Calu3 (cell line): ENCODE data around the gene MYT1. TPM values are rescaled to one million over a fixed set of nuclear protein-coding genes. Genes with fewer than 3 reads are reported as not detected.

Source experiments
- BruUV-seq: library from RNA; stranded (reverse); fragments of 400-500 nt; replicated peaks from 2 replicates; lab custom pipeline; 2021; lab: Mats Ljungman, UMichigan
- CTCF ChIA-PET: fragments of 300-600 bp; sonication (Branson Sonifier 250); formaldehyde crosslinking; loops from one replicate; lab custom pipeline; 2022; ENCODE audit warnings: antibody characterized with exemption; lab: Charles Lee
- DNase-seq: peaks from one replicate; pipeline ENCODE4 v3.0.0; 2022
- H3K27ac Mint-ChIP-seq: one replicate; pipeline ENCODE4 v1.8.0; 2022; ENCODE audit warnings: mixed read lengths; ENCODE audit not compliant: unreplicated experiment
- H3K27me3 Mint-ChIP-seq: one replicate; pipeline ENCODE4 v1.8.0; 2022; ENCODE audit warnings: mixed read lengths; ENCODE audit not compliant: unreplicated experiment
- H3K36me3 Mint-ChIP-seq: one replicate; pipeline ENCODE4 v1.8.0; 2022; ENCODE audit warnings: mild to moderate bottlenecking, moderate library complexity, mixed read lengths; ENCODE audit not compliant: insufficient read depth, unreplicated experiment
- H3K4me1 Mint-ChIP-seq: one replicate; pipeline ENCODE4 v1.8.0; 2022; ENCODE audit warnings: mild to moderate bottlenecking, low read depth, mixed read lengths; ENCODE audit not compliant: unreplicated experiment
- H3K4me3 Mint-ChIP-seq: one replicate; pipeline ENCODE4 v1.8.0; 2022; ENCODE audit warnings: mild to moderate bottlenecking, low read depth, moderate library complexity, mixed read lengths; ENCODE audit not compliant: unreplicated experiment
- H3K9me3 Mint-ChIP-seq: one replicate; pipeline ENCODE4 v1.8.0; 2022; ENCODE audit warnings: low read depth, mixed read lengths; ENCODE audit not compliant: unreplicated experiment
- intact Hi-C: fragments of 100-400 bp; cut with micrococcal nuclease; formaldehyde crosslinking; loops from one replicate; pipeline ENCODE4 v1.10.0; 2022; ENCODE audit not compliant: unreplicated experiment
- total RNA-seq: library from RNA; stranded (reverse); gene quantifications from 2 replicates; pipeline ENCODE4 v1.2.3, GENCODE V29; 2022
- TF ChIP-seq, protein P1 (sequence below): fragments of 200-600 bp; IDR thresholded peaks from one replicate; pipeline ENCODE4 v1.8.0; 2022; ENCODE audit warnings: antibody characterized with exemption; ENCODE audit not compliant: unreplicated experiment

The MYT1 gene
- total RNA-seq, 1 experiment from 2014 or later = 0.45 TPM

DNA sequence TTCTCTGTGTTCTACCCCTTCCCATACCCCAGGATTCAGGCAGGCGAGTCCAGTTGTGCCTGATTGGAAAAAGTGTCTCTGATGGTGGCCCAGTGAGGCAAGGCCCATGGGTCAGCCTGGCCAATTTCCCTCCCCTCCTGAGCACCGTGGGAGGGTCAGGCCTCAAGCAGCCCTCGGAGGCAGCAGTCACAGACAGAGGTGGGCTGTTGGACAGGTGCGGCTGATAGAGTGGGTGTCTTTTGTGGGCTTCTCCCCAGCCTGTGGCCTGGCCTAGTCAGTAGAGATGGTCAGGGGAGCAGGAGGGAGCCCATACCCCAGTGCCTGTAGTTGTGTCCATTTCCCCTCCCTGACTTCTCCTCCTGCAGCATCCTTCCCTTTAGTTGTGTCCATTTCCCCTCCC lies 8.9 kb downstream of the MYT1 start:
- TF ChIP-seq, protein P1, sequence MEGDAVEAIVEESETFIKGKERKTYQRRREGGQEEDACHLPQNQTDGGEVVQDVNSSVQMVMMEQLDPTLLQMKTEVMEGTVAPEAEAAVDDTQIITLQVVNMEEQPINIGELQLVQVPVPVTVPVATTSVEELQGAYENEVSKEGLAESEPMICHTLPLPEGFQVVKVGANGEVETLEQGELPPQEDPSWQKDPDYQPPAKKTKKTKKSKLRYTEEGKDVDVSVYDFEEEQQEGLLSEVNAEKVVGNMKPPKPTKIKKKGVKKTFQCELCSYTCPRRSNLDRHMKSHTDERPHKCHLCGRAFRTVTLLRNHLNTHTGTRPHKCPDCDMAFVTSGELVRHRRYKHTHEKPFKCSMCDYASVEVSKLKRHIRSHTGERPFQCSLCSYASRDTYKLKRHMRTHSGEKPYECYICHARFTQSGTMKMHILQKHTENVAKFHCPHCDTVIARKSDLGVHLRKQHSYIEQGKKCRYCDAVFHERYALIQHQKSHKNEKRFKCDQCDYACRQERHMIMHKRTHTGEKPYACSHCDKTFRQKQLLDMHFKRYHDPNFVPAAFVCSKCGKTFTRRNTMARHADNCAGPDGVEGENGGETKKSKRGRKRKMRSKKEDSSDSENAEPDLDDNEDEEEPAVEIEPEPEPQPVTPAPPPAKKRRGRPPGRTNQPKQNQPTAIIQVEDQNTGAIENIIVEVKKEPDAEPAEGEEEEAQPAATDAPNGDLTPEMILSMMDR = no peak
- H3K4me1 Mint-ChIP-seq = no peaks in the 10 kb centered on the region
- peaks cover 73% of the 10 kb centered on the region for H3K27me3 Mint-ChIP-seq
- H3K9me3 Mint-ChIP-seq = no peaks in the 10 kb centered on the region
- no peak for DNase-seq
- no peak overlapping the region for H3K27ac Mint-ChIP-seq
- BruUV-seq = no TSS peak
- intact Hi-C loops = no loop called here
- H3K36me3 Mint-ChIP-seq = no peaks in the 10 kb centered on the region
- no peak overlapping the region for H3K4me3 Mint-ChIP-seq
- CTCF ChIA-PET = no interaction called here

DNA sequence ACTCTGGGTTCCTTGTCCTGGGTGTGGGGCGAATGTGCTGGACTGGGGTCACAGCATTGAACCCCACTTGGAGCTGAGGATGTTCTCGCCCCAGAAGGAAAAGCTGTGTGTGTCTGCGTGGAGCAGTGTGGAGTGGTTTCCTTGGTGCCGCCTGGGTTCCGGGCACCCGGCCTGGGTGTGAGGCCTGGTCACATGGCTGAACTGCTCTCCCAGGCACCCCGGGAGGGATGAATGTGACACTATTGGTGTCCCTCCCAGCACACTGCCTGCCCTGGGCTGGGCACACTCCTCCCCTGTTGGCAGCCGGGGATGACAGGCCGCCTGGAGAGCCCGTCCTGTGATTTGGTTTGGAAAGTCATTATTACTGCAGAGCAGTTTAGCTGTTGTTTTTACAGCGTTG lies 12.3 kb downstream of the MYT1 start:
- no peak for DNase-seq
- Mint-ChIP-seq H3K4me1 (no peaks in the 10 kb centered on the region), H3K27me3 (peaks cover 60% of the 10 kb centered on the region), H3K9me3 (peaks cover 7% of the 10 kb centered on the region), H3K36me3 (no peaks in the 10 kb centered on the region), H3K27ac (no peak overlapping the region), H3K4me3 (no peak overlapping the region)
- intact Hi-C loops = no loop called here
- TF ChIP-seq, protein P1 = no peak
- BruUV-seq = no TSS peak
- CTCF ChIA-PET = no interaction called here

DNA sequence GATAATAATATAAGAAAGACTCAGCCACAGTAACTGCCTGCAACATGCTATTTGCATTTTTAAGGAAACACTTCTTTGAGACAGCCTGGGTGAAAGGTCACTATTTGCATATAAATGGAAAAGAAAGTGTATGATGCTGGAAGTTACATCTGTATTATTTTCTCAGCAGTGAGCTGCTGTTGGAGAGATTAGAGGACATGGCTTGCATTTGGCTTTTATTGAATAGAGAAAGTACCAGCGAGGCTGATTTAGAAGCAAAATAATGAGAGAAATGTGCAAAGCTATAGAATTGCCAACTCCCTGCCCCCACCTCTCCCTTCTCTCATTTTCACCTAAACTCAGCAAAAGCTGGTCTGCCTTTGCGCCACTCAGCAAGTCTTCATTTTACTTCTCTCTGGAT lies 12.7 kb downstream of the MYT1 start:
- no peak overlapping the region for H3K4me3 Mint-ChIP-seq

DNA sequence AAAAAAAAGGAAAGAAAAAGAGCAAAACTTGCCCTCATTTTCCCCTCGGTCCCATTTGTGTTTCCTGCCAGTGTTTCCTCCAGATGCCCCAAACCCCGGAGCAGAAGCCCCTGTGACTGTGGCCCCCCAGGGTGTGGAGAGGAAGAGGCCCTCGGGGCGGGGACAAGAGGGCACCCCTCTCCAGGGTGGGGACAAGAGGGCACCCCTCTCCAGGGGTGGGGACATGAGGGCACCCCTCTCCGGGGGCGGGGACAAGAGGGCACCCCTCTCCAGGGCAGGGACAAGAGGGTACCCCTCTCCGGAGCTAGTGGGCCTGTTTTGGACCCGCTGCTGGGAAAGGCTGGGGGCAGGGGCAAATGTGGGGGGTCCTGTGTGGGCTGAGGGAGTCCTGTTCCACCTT lies 13.1 kb downstream of the MYT1 start:
- no TSS peak for BruUV-seq
- Mint-ChIP-seq H3K9me3 (peaks cover 7% of the 10 kb centered on the region), H3K27ac (no peak overlapping the region), H3K4me1 (no peaks in the 10 kb centered on the region), H3K36me3 (no peaks in the 10 kb centered on the region), H3K27me3 (peaks cover 59% of the 10 kb centered on the region), H3K4me3 (no peak overlapping the region)
- TF ChIP-seq, protein P1 = no peak
- DNase-seq = no peak
- intact Hi-C loops = no loop called here
- CTCF ChIA-PET = no interaction called here

More for the DNA sequence above, 12.7 kb downstream of the MYT1 start:
- intact Hi-C loops = no loop called here
- H3K4me1 Mint-ChIP-seq = no peaks in the 10 kb centered on the region
- H3K36me3 Mint-ChIP-seq = no peaks in the 10 kb centered on the region
- TF ChIP-seq, protein P1 = no peak
- DNase-seq = no peak
- no TSS peak for BruUV-seq
- H3K27ac Mint-ChIP-seq = no peak overlapping the region
- H3K27me3 Mint-ChIP-seq = peaks cover 60% of the 10 kb centered on the region
- CTCF ChIA-PET = no interaction called here
- peaks cover 7% of the 10 kb centered on the region for H3K9me3 Mint-ChIP-seq
